GM19328 (cell line): ENCODE measurements around the gene HHAT.
"Not testable (repeated sequence)": the region's sequence is repeated elsewhere in the genome, so short reads cannot be mapped to it uniquely, and the experiment has no call there.

Source experiments
- ATAC-seq: cut with Tn5 transposase; IDR thresholded peaks from one replicate; pipeline ENCODE4 v1.9.1; 2021; ENCODE audit warnings: mild to moderate bottlenecking, moderate library complexity; ENCODE audit not compliant: unreplicated experiment

Gene HHAT

GRCh38 chr1:210385228-210385627, 56.5 kb downstream of the HHAT start:
- ATAC-seq = no peak

GRCh38 chr1:210394281-210394821, 65.6 kb downstream of the HHAT start:
- ATAC-seq = no peak

- ATAC-seq = no peak
Observed at GRCh38 chr1:210396541-210396940, 67.8 kb downstream of the HHAT start.

GRCh38 chr1:210397252-210397651, 68.5 kb downstream of the HHAT start:
- ATAC-seq = no peak

- no peak for ATAC-seq
Observed at GRCh38 chr1:210397681-210398080, 69.0 kb downstream of the HHAT start.

GRCh38 chr1:210398466-210398865, 69.8 kb downstream of the HHAT start:
- ATAC-seq = no peak

GRCh38 chr1:210400043-210400840, 71.5 kb downstream of the HHAT start:
- ATAC-seq = peak; percentile 95

- ATAC-seq = no peak
Observed at GRCh38 chr1:210402560-210402959, 73.9 kb downstream of the HHAT start.

- no peak for ATAC-seq
Observed at GRCh38 chr1:210405316-210405715, 76.6 kb downstream of the HHAT start.

- not testable (repeated sequence) for ATAC-seq
Observed at GRCh38 chr1:210406341-210406740, 77.6 kb downstream of the HHAT start.

GRCh38 chr1:210407207-210407886, 78.6 kb downstream of the HHAT start:
- no peak for ATAC-seq

GRCh38 chr1:210407887-210408252, 79.2 kb downstream of the HHAT start:
- ATAC-seq = no peak

GRCh38 chr1:210412240-210412639, 83.5 kb downstream of the HHAT start:
- ATAC-seq = no peak

- no peak for ATAC-seq
Observed at GRCh38 chr1:210413951-210414350, 85.2 kb downstream of the HHAT start.

GRCh38 chr1:210415846-210416448, 87.2 kb downstream of the HHAT start:
- no peak for ATAC-seq

GRCh38 chr1:210416681-210417080, 88.0 kb downstream of the HHAT start:
- ATAC-seq = no peak

- ATAC-seq = no peak
Observed at GRCh38 chr1:210417881-210418280, 89.2 kb downstream of the HHAT start.

GRCh38 chr1:210418863-210419650, 90.4 kb downstream of the HHAT start:
- no peak for ATAC-seq

GRCh38 chr1:210426696-210427095, 98.0 kb downstream of the HHAT start:
- ATAC-seq = not testable (repeated sequence)

- no peak for ATAC-seq
Observed at GRCh38 chr1:210428696-210429095, 100.0 kb downstream of the HHAT start.

GRCh38 chr1:210434223-210434622, 105.5 kb downstream of the HHAT start:
- ATAC-seq = no peak
